HepG2 (cell line): ENCODE measurements around the gene HMCN1. TPM values are rescaled to one million over a fixed set of nuclear protein-coding genes. Genes with fewer than 3 reads are reported as not detected.

ENCODE experiments used
- ATAC-seq: fragments of 200-7000 bp; cut with Tn5 transposase; 3 replicates; pipeline ENCODE4 v1.9.1; 2020; ENCODE audit warnings: mild to moderate bottlenecking, moderate library complexity
- BruUV-seq: library from RNA; stranded (reverse); fragments of 400-500 nt; replicated peaks from 2 replicates; lab custom pipeline; 2021; lab: Mats Ljungman, UMichigan
- CTCF ChIA-PET: fragments of 300-600 bp; formaldehyde crosslinking; extraction: SDS; loops from one replicate; lab custom pipeline; 2021; ENCODE audit warnings: low total read pairs, inconsistent platforms, low intra/inter-chr PET ratio; lab: Yijun Ruan, JAX
- POLR2A ChIA-PET: fragments of 350-600 bp; sonication (Branson Sonifier 250); formaldehyde crosslinking; loops from one replicate; lab custom pipeline; 2020; ENCODE audit warnings: antibody characterized with exemption, inconsistent platforms; lab: Yijun Ruan, JAX
- DNase-seq: peaks from one replicate; pipeline ENCODE4 v3.0.0-alpha.2; 2015; ENCODE audit warnings: low spot score
- FAIRE-seq: peaks from 3 replicates; lab custom pipeline; 2011; peaks lifted over from hg19 to GRCh38; lab: Jason Lieb, UNC
- H2AFZ ChIP-seq: one replicate; pipeline ENCODE4 v1.6.1; 2011; ENCODE audit warnings: low read length, inconsistent platforms
- H3K27ac ChIP-seq: fragments of 300-600 bp; 3 replicates; pipeline ENCODE4 v1.8.0; 2011; ENCODE audit warnings: mixed run types, mild to moderate bottlenecking, mixed read lengths, low read length, inconsistent platforms; ENCODE audit not compliant: insufficient read depth; ENCODE audit errors: extremely low read length
- H3K27me3 ChIP-seq, 2 experiments: fragments of 200-600 bp in 1 of 2; 2 replicates in 1 of 2; 3 replicates in 1 of 2; pipeline versions ENCODE4 v1.6.0 to v1.8.0; 2011; ENCODE audit warnings: low read length in 2 of 2, mild to moderate bottlenecking in 2 of 2, moderate library complexity in 2 of 2, inconsistent platforms in 1 of 2; ENCODE audit not compliant: insufficient read depth in 2 of 2, control insufficient read depth in 1 of 2
- H3K36me3 ChIP-seq, 2 experiments: fragments of 200-600 bp in 1 of 2; replicated peaks in 1 of 2; 2 replicates in 1 of 2; 3 replicates in 1 of 2; pipeline versions ENCODE4 v1.5.1 to v1.8.0; 2011; ENCODE audit warnings: low read length in 2 of 2, inconsistent platforms in 1 of 2; ENCODE audit not compliant: insufficient read depth in 2 of 2, control insufficient read depth in 1 of 2
- H3K4me1 ChIP-seq: 2 replicates; pipeline ENCODE4 v1.5.1; 2012; ENCODE audit warnings: low read length, inconsistent platforms; ENCODE audit not compliant: insufficient read depth
- H3K4me2 ChIP-seq: 2 replicates; pipeline ENCODE4 v1.6.0; 2011; ENCODE audit warnings: low read depth, low read length, inconsistent platforms
- H3K4me3 ChIP-seq, 3 experiments: fragments of 200-600 bp in 1 of 3; sonication (generic), shearing (Covaris generic) in 1 of 3; replicated peaks in 1 of 3; 2 replicates each; pipeline ENCODE4 v1.5.1; 2011 to 2016; ENCODE audit warnings: low read length in 3 of 3, inconsistent platforms in 2 of 3, low read depth in 2 of 3, mild to moderate bottlenecking in 2 of 3, control low read depth in 1 of 3, mixed read lengths in 1 of 3; ENCODE audit not compliant: insufficient read depth in 1 of 3
- H3K79me2 ChIP-seq: one replicate; pipeline ENCODE4 v1.6.1; 2011; ENCODE audit warnings: low read length, inconsistent platforms; ENCODE audit not compliant: insufficient read depth
- H3K9ac ChIP-seq: 2 replicates; pipeline ENCODE4 v1.6.0; 2011; ENCODE audit warnings: mild to moderate bottlenecking, low read depth, low read length, inconsistent platforms; ENCODE audit not compliant: insufficient read depth
- H3K9me3 ChIP-seq: 2 replicates; pipeline ENCODE4 v1.5.1; 2012; ENCODE audit warnings: mild to moderate bottlenecking, low read length
- H4K20me1 ChIP-seq: 2 replicates; pipeline ENCODE4 v1.6.0; 2011; ENCODE audit warnings: inconsistent platforms, mild to moderate bottlenecking, low read length, moderate library complexity; ENCODE audit not compliant: insufficient read depth
- KDM2A ChIP-seq: sonication (generic); formaldehyde crosslinking; IDR thresholded peaks from 2 replicates; pipeline ENCODE4 v1.4.0; 2020; ENCODE audit warnings: low read depth, missing genetic modification reagents, borderline replicate concordance
- PHF21A ChIP-seq: sonication (generic); formaldehyde crosslinking; IDR thresholded peaks from 2 replicates; pipeline ENCODE4 v1.5.0; 2020; ENCODE audit warnings: mild to moderate bottlenecking, missing genetic modification reagents
- ZKSCAN5 ChIP-seq: sonication (generic); formaldehyde crosslinking; IDR thresholded peaks from 2 replicates; pipeline ENCODE4 v1.5.1; 2020; ENCODE audit warnings: mild to moderate bottlenecking, missing genetic modification reagents
- ZNF234 ChIP-seq: sonication (generic); formaldehyde crosslinking; conservative IDR thresholded peaks from 2 replicates; pipeline ENCODE4 v1.5.1; 2020; ENCODE audit warnings: mild to moderate bottlenecking, missing genetic modification reagents
- ZNF724P ChIP-seq: sonication (generic); formaldehyde crosslinking; IDR thresholded peaks from 2 replicates; pipeline ENCODE4 v1.8.0; 2022; ENCODE audit warnings: missing genetic modification reagents, borderline replicate concordance
- ZSCAN30 ChIP-seq: sonication (generic); formaldehyde crosslinking; IDR thresholded peaks from 2 replicates; pipeline ENCODE4 v1.5.0; 2020; ENCODE audit warnings: mild to moderate bottlenecking, missing genetic modification reagents
- WGBS: methylation state at CpG from one replicate; pipeline ENCODE4 v1.1.6; 2017; ENCODE audit warnings: low lambda C conversion rate; 5-methylcytosine and 5-hydroxymethylcytosine counted together
- in situ Hi-C: cut with HindIII; loops from 2 replicates; pipeline ENCODE4 v1.10.0; 2017; ENCODE audit warnings: low pct_unique_long_range_greater_than_20kb; ENCODE audit not compliant: extremely low pct_ligation_motif_present
- intact Hi-C: fragments of 100-400 bp; cut with micrococcal nuclease; formaldehyde crosslinking; loops from one replicate; pipeline ENCODE4 v1.10.0; 2022; ENCODE audit not compliant: unreplicated experiment
- polyA plus RNA-seq, 8 experiments: library from polyadenylated mRNA; depleted of rRNA in 3 of 8; stranded (reverse) in 7 of 8; unstranded in 1 of 8; fragments of >200 nt; fragmentation: Illumina TruSeq in 4 of 8; extraction: Trizol in 4 of 8; gene quantifications; 2 replicates each; pipeline versions ENCODE4 v1.2.1 to v1.2.3, GENCODE V29; 2011 to 2016; ENCODE audit warnings: low read depth in 4 of 8, missing spikeins in 1 of 8, mixed read lengths in 1 of 8; ENCODE audit not compliant: insufficient read depth in 1 of 8
- total RNA-seq, 5 experiments: library from RNA; depleted of rRNA; stranded (reverse); fragments of >200 nt; fragmentation: Illumina TruSeq; extraction: Trizol; gene quantifications; 2 replicates each; pipeline ENCODE4 v1.2.3, GENCODE V29; 2016; ENCODE audit warnings: low read depth in 1 of 5

HMCN1 gene
- total and polyA plus RNA-seq, 2 of the 13 experiments (the other 11 are each of a cell fraction or from before 2014, with no cell fraction given), result 0.03 TPM; not detected in 1

DNA sequence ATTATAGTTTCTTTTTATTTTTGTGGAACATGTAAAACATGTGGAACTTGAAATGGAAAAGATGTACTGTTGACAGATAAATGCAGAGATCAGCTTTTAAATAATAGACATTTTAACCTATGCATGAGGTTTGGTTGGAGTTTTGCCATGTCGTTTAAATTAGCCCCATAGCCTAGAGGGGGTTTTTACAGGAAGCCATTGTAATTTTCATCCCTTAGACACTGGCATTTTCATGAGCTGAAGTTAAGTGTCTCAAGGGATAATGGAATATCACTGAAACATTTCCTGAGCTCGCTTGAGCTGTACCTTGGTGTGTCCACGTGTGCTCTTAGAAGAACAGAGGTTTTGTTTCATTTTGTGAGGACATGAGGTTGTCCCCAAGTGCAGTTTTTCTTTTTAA is 54.2 kb downstream of the HMCN1 start:
- no peak overlapping the region for H3K4me2 ChIP-seq
- CTCF ChIA-PET, result no interaction called here
- H3K9me3 ChIP-seq, result no peaks in the 10 kb centered on the region
- no peaks in the 10 kb centered on the region for H3K27me3 ChIP-seq
- no peak overlapping the region for H2AFZ ChIP-seq
- no peaks in the 10 kb centered on the region for H3K79me2 ChIP-seq
- WGBS, result 3% methylated on average over 3 of the region's 3 CpGs
- no peak overlapping the region for H3K9ac ChIP-seq
- no peak overlapping the region for H3K4me3 ChIP-seq
- in situ Hi-C loops, result no loop called here
- DNase-seq (no peak), ATAC-seq (no peak), FAIRE-seq (no peak)
- TF ChIP-seq PHF21A, result no peak
- TF ChIP-seq KDM2A (CRISPR knock-in tag), result no peak
- TF ChIP-seq ZSCAN30 (CRISPR knock-in tag), result no peak
- TF ChIP-seq ZKSCAN5, result no peak
- no peak for TF ChIP-seq ZNF234 (CRISPR knock-in tag)
- intact Hi-C loops, result no loop called here
- no TSS peak for BruUV-seq
- no peak overlapping the region for H3K27ac ChIP-seq
- POLR2A ChIA-PET, result no interaction called here
- no peaks in the 10 kb centered on the region for H3K36me3 ChIP-seq
- no peaks in the 10 kb centered on the region for H3K4me1 ChIP-seq
- no peaks in the 10 kb centered on the region for H4K20me1 ChIP-seq

- in situ Hi-C loops, result no loop called here
These were observed 55.5 kb downstream of the HMCN1 start for GRCh38 chr1:185789501-185790193.

More at GRCh38 chr1:185789501-185790193, 55.5 kb downstream of the HMCN1 start:
- H3K27me3 ChIP-seq, result no peaks in the 10 kb centered on the region
- no peaks in the 10 kb centered on the region for H3K4me1 ChIP-seq
- no peak for TF ChIP-seq ZNF724P (CRISPR knock-in tag)
- H3K27ac ChIP-seq, result no peak overlapping the region
- WGBS, result 0% methylated on average over 2 of the region's 2 CpGs
- H3K36me3 ChIP-seq, result no peaks in the 10 kb centered on the region
- DNase-seq, result no peak
- no peaks in the 10 kb centered on the region for H4K20me1 ChIP-seq
- no TSS peak for BruUV-seq
- POLR2A ChIA-PET, result no interaction called here
- H3K9ac ChIP-seq, result no peak overlapping the region
- intact Hi-C loops, result no loop called here
- ATAC-seq, result no peak
- no peak for FAIRE-seq
- H3K4me2 ChIP-seq, result no peak overlapping the region
- CTCF ChIA-PET, result no interaction called here
- no peaks in the 10 kb centered on the region for H3K79me2 ChIP-seq
- no peak overlapping the region for H2AFZ ChIP-seq
- no peaks in the 10 kb centered on the region for H3K9me3 ChIP-seq
- no peak overlapping the region for H3K4me3 ChIP-seq
